Panc1 (cell line): Measurements from ENCODE around the gene CATSPERE.

Source experiments
- CTCF ChIP-seq: fragments of 450-650 bp; IDR thresholded peaks from 2 replicates; pipeline ENCODE4 v1.5.1; 2017; ENCODE audit warnings: mild to moderate bottlenecking
- REST ChIP-seq, 2 experiments: IDR thresholded peaks; 2 replicates each; pipeline ENCODE4 v1.6.1; 2011 to 2012; ENCODE audit warnings: low read depth in 2 of 2, control low read depth in 1 of 2, low read length in 1 of 2, mild to moderate bottlenecking in 1 of 2, moderate library complexity in 1 of 2; ENCODE audit not compliant: insufficient read depth in 1 of 2
- SIN3A ChIP-seq: IDR thresholded peaks from 2 replicates; pipeline ENCODE4 v1.6.1; 2012; ENCODE audit warnings: low read depth, mild to moderate bottlenecking, low read length, moderate library complexity, borderline replicate concordance; ENCODE audit not compliant: insufficient read depth
- TCF7L2 ChIP-seq: IDR thresholded peaks from 2 replicates; pipeline ENCODE4 v1.6.1; 2011; ENCODE audit warnings: mild to moderate bottlenecking, low read depth, low read length, inconsistent platforms

GRCh38 chr1:244445320-244446181 is 15.5 kb upstream of the CATSPERE start:
- TF ChIP-seq CTCF (no peak), SIN3A (no peak), TCF7L2 (no peak), REST (IDR thresholded peaks at IDR 0.05; ENCODE audit: insufficient read depth in 1 of 2, low read depth in 2 of 2, low read length in 1 of 2) (no peak)
